ENCODE measurements around the gene PSMA7.

The PSMA7 gene

DNA sequence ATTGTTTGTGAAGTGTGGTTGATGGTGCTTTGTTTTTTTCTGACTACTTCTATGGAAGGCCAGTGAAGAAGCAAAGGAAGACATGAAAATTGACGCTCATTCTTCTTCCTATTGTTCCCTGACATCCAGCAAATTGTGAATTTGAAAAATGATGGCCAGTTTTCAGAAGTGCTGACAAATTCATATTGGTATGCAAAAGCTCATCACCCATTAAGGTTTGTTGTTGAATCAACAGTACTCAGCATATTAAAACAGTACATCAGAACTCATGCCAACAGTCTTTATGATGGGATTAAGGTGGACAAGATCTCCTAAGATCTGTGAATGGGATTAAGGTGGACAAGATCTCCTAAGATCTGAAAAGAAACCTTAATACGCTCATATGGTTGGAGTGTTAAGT is 38.6 kb upstream of the PSMA7 start:
- TF ChIP-seq, protein P1, sequence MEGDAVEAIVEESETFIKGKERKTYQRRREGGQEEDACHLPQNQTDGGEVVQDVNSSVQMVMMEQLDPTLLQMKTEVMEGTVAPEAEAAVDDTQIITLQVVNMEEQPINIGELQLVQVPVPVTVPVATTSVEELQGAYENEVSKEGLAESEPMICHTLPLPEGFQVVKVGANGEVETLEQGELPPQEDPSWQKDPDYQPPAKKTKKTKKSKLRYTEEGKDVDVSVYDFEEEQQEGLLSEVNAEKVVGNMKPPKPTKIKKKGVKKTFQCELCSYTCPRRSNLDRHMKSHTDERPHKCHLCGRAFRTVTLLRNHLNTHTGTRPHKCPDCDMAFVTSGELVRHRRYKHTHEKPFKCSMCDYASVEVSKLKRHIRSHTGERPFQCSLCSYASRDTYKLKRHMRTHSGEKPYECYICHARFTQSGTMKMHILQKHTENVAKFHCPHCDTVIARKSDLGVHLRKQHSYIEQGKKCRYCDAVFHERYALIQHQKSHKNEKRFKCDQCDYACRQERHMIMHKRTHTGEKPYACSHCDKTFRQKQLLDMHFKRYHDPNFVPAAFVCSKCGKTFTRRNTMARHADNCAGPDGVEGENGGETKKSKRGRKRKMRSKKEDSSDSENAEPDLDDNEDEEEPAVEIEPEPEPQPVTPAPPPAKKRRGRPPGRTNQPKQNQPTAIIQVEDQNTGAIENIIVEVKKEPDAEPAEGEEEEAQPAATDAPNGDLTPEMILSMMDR (IDR thresholded peaks at IDR 0.05): no peak
- Histone ChIP-seq H3K4me1 (peaks cover 0 to 23% (median 19%) of the 10 kb centered on the region in 4 donors), H3K36me3 (peaks cover 0 to 25% (median 16%) of the 10 kb centered on the region in 3 donors), H3K27ac (peak overlapping the region; percentile 83 to 97), H3K9me3 (no peaks in the 10 kb centered on the region), H3K27me3 (no peaks in the 10 kb centered on the region), H3K4me3 (peak overlapping the region; percentile 93 to 94)
- DNase-seq: no peak
- intact Hi-C loops (cut with DNase I; ENCODE audit: low total_unique reads): loop anchor here (10.0 kb wide), 1 partner anchor 53 kb away; the partner anchor contains the start of gene OSBPL2

DNA sequence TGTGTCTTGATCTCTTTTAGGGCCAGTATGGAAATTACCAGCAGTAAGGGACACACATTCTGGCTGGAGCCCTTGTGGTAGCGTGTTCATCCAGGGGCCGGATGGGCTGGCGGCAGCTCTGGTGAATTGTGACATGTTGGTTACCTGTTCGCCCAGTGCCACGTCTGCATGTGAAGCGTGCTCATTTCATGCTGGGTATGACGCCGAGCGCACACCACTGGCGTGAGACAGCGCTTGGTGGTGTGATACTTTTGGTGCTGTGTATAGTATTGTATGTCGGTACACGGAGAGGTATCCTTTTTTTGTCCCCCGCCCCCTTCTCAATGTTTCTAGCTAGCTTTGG is 35.9 kb upstream of the PSMA7 start:
- Histone ChIP-seq H3K9me3 (no peaks in the 10 kb centered on the region), H3K36me3 (peaks cover 8 to 52% (median 33%) of the 10 kb centered on the region in 3 donors), H3K4me1 (peaks cover 0 to 15% (median 11%) of the 10 kb centered on the region in 4 donors), H3K27me3 (no peaks in the 10 kb centered on the region), H3K4me3 (no peak overlapping the region), H3K27ac (no peak overlapping the region)
- intact Hi-C loops (cut with DNase I; ENCODE audit: low total_unique reads): no loop called here
- no peak for DNase-seq
- TF ChIP-seq, protein P1 (IDR thresholded peaks at IDR 0.05): no peak

DNA sequence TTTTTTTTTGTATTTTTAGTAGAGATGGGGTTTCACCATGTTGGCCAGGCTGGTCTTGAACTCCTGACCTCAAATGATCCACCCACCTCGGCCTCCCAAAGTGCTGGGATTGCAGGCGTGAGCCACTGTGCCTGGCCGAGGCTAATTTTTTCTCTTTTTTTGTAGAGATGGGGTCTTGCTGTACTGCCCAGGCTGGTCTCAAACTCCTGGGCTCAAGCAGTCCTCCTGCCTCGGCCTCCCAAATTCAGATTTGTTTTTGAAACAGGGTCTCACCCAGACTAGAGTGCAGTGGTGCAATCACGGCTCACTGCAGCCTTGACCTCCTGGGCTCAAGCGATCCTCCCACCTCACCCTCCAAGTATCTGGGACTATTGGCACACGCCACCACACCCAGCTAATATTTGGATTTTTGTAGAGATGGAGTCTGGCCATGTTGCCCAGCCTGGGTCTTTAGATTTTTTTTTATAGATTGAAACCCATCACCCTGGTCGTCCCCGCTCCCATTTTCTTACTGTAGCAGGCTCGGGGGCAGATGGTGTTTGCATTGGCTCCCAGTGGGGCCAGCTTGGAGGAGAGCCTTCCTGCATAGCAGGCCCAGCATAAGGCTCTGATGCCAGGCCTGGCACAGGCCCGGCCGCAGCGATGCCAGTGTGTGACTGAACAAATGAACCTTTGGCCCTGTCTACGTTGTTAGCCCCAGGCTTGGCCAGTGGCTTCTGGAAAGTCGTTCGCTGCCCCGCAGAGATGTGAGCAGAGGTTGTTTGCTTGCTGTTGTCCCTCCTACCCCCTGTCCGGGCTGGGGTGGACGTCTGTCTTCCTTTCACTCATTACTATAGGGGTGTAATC is 35.3 kb upstream of the PSMA7 start:
- intact Hi-C loops (cut with DNase I; ENCODE audit: low total_unique reads): no loop called here
- DNase-seq: no peak
- Histone ChIP-seq H3K4me1 (peaks cover 0 to 9% (median 5%) of the 10 kb centered on the region in 4 donors), H3K27me3 (no peaks in the 10 kb centered on the region), H3K36me3 (peaks cover 8 to 58% (median 39%) of the 10 kb centered on the region in 3 donors), H3K9me3 (no peaks in the 10 kb centered on the region), H3K27ac (no peak overlapping the region), H3K4me3 (no peak overlapping the region)
- TF ChIP-seq, protein P1 (IDR thresholded peaks at IDR 0.05): no peak

DNA sequence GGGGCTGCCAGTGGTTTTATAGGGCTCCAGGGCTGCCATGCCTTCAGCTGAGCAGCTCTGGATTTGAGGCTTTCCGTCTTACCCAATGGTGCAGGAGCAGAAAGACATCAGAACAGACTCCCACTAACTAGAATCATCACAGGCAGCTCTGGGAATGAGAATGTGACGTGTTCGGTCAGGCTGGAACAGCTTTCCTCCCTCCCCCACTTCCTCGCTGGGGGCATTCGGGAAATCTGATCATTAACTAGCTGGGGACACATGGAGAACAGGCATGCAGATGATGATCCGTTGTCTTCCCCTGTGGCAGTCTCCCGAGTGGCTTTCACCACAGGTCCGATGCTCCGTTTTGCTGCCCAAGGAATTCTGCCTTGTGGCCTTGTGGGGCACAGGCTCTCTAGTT is 34.1 kb upstream of the PSMA7 start:
- H3K4me3 ChIP-seq: no peak overlapping the region
- intact Hi-C loops (cut with DNase I; ENCODE audit: low total_unique reads): no loop called here
- H3K27ac ChIP-seq: no peak overlapping the region
- H3K9me3 ChIP-seq: no peaks in the 10 kb centered on the region
- H3K36me3 ChIP-seq: peaks cover 8 to 70% (median 42%) of the 10 kb centered on the region in 3 donors
- TF ChIP-seq, protein P1 (IDR thresholded peaks at IDR 0.05): no peak
- DNase-seq: no peak
- no peaks in the 10 kb centered on the region for H3K27me3 ChIP-seq
- H3K4me1 ChIP-seq: peaks cover 0 to 4% (median 2%) of the 10 kb centered on the region in 4 donors

DNA sequence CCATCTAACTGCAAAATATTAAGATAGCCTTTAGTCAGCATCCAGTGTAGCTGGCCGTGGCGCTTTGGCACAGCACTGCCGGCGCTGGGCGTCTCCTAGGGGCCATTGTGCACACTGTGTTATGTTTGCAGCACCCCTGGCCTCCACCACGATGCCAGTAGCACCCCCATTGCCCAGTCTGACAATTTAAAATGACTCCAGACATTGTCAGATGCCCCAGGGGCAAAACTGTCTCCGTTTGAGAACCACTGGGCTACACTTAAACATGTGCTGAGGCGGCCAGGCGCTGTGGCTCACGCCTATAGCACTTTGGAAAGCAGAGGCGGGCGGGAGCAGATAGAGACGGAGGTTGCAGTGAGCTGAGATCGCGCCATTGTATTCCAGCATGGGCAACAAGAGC is 33.7 kb upstream of the PSMA7 start:
- DNase-seq: no peak
- H3K36me3 ChIP-seq: peaks cover 8 to 72% (median 42%) of the 10 kb centered on the region in 3 donors
- intact Hi-C loops (cut with DNase I; ENCODE audit: low total_unique reads): loop anchor here (1.0 kb wide), 1 partner anchor 20 kb away; no protein-coding TSS in a partner anchor
- no peak overlapping the region for H3K27ac ChIP-seq
- no peak overlapping the region for H3K4me3 ChIP-seq
- H3K27me3 ChIP-seq: no peaks in the 10 kb centered on the region
- TF ChIP-seq, protein P1 (IDR thresholded peaks at IDR 0.05): no peak
- no peaks in the 10 kb centered on the region for H3K9me3 ChIP-seq
- H3K4me1 ChIP-seq: peaks cover 0 to under 1% (median 0%) of the 10 kb centered on the region in 4 donors

Measured in tibial artery (tissue), 4 donors.